Measurements from ENCODE around the gene PROX1.

PROX1 gene

DNA sequence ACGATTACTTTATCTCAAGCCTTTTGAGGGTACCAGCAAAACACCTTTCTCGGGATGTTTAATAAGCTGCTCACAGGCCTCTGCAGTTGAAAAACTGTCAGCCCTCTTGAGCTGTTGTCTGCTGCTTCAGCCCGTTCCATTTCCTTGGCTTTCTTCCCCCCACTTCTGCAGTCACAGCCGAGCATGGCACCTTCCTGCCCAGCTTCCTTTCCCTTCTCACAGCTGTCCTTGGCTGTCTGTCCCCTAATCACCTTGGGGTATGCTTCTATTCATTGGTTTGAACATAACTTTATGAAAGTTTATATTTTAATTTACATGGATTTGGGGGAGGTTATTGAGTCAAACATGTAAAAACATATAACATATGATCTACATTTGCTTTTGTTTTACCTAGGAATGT lies 6.9 kb upstream of the PROX1 start:
- DNase-seq (ENCODE audit: low read depth) = no peak

- DNase-seq (ENCODE audit: low read depth) = no peak
Observed at GRCh38 chr1:213982289-213982671, 5.5 kb upstream of the PROX1 start.

DNA sequence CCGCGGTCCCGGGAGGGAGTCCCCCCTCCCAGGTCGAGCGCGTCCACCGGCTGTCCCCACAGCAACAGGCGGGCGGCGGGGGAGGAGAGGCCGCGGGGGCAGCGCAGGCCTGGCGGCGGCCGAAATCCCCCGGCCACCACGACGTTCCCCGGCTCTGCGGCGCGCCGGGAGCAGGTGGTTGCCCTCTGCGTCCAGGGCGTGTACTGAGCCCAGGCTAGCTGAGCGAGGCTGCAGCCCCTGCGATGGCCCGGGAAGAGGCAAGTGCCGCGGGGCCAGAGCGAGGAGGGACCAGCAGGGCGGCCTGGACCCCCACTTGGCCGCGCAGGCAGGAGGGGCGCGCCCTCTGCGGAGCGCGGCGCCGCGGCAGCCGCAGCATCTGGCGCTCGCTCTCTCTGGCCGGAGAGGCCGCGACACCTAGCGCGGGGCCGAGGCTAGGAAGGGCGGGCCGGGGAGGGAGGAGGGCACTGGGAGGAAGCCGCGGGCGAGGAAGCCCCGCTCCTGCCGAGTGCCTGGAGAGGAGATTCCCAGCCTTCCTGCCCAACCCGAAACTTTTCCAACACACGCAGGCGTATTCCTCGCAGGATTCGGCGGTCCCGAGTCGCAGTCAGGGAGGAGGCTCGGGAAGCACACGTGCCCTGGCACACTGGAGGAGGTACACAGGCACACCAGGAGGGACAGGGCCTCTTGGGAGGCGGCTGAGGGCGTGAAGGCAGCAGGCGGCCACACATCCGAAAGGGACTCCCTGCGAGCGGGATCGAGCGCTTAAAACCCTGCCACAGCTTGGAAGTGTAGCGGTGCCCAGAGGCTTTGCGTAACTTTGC lies 4.9 kb upstream of the PROX1 start:
- no peak for DNase-seq (ENCODE audit: low read depth)

DNA sequence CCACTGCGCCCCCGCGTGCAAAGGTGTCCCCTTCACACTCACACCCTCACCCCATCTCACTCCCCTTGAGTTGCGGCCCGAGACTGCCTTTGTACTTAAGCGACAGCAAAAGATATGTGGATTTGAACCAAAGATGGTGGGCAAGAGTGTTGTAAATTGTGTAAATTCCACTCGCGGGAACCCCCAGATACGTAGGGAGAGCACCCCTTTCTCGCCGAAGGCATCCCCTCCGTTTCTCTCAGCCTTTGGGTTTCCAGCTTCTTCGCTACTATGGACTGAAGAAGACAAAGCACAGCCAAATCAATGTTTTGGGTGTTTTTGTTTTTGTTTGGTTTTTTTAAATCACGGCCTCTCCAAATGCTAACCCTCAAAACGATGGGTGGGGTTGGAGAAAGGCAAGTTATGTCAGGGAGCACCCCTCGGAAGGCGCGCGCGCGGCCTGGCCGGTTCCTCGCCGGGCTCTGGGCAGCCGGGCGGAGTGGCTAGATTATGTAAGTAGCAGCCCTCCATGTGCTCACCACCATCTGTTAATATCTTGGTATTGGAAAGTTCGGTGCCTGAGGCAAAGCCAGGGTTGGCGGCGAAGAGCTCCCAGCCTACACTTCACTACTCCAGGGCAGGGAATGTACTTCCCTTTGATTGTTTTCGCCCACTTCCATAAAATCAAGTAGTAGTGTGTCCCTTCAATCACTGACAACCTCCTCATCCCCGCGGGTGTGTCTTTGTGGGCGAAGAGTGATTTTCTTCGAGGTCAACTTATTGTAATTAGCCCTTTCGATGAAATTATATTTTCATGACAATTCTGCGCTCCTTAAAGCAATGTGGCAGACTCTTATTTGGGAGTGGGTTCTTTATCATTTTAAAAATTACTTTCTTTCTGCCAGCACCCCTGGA lies 4.0 kb upstream of the PROX1 start:
- DNase-seq (ENCODE audit: low read depth) = no peak

DNA sequence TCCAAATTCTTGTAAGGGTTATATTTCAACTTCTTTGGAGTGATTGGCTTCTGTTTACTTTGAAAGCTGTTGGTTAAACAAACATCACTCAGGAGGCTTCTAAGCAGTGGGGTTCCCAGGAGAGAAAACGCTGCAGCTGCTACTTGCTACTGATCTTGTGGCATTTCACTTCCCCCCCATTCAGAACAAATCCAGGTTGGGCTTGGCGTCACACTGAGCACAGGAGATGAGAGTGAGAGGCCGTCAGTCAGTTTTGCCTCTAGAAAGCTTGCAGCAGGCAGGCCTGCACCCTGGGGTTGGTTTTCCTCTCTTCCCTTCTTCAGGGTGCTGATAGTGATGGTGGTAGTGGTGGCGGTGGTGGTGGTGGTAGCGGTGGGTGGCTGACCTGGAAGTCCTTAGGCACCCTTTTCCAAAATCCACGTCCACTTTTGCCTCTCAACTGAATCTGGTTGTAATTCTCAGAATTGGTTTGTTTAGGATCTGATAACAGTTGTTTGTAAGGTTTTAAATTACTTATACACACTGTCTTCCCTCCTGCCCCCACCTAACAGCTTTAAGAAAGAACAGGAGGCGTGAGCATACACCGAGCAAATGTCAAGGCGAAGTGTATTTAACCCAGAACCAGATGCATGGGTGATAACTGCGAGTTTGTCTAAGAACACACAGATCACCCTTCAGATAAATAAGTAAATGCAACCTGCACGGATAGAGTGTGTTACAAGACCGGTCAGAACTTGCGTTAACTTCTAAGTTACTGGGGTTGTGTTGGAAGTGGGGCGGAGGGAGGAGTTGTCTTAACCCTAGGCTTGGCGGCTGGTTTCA lies 3.2 kb upstream of the PROX1 start:
- no peak for DNase-seq (ENCODE audit: low read depth)

- DNase-seq (ENCODE audit: low read depth) = no peak
Observed at GRCh38 chr1:213985209-213986019, 2.4 kb upstream of the PROX1 start.

DNA sequence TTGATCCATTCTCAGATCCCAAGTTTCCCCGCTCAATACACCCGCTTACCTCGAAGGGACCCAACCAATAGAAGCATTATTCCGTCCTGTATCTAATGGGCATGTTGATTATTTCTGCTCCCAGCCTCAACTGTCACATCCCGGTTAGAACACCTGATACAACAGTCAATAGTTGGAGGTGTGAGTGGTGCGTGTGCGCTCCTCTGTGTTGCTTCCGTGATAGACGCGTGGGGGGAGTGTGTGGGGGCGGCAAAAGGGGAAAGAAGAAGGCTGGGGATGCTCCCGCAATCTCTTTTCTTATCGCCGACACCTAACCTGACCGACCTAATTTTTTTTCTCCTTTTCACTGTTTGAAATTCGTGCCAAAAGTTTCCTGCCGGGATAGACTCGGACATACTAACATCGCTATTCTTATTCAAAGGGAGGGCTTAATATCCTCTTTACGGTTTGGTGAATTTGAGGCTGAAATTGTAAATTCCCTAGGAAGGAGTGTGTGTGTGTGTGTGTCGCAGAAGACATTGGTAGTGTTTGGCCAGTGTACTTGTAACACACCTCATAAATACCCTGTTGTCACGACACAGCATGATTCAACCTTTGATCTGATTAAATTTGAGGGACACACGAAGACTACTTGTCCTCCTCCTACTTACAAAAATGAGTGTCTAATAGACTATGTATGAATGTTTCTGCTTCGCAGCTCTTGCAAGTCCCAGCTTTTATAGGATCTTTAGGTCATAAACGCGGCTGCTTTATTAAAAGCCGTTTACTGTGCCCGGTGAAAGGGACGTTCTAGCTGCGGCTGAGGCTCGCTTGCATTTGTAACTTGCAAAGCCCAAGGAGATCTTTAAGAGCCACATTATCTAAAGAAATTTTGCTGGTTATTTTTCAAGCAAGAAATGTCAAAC lies 1.5 kb upstream of the PROX1 start:
- DNase-seq (ENCODE audit: low read depth) = no peak

DNA sequence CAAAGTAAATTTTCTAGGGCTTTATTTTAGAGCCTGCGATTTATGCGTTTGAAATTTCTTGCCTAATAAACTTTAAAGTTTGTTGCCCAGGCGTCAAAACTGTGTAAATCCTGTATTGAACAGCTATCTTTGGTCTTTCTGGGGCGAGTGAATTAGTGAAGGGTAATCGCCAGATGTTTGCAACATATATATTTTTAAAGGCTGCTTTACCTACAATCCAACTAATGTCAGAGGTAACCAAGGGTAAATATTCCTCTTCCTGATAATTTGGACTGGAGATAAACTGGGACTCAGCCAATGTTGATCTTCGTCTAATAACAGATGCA lies 885 bp upstream of the PROX1 start:
- no peak for DNase-seq (ENCODE audit: low read depth)

DNA sequence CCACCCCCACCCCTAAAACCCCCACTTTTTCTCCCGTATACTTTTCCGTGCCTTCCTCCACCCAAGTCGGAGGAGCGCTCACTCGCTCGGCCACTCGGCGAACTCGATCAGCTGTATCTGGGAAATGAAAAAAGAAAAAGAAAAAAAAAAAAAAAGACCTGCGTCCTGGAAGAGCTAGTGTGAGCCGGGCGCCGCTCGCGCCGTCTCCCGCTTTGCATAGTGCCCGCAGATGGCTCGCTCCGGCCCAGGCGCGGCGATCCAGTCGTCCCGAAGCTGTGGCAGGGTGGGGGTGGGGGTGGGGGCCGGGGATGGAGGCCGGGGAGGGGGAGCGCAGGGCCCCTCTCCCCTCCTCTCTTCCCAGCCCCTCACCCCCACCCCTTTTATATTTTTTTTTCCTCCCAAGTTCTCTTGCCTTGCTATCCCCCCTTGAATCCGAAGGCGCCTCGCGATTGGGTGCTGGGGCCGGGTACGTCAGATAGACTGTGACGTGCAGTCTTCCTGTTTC lies 299 bp upstream of the PROX1 start:
- DNase-seq (ENCODE audit: low read depth) = peak; percentile 30

DNA sequence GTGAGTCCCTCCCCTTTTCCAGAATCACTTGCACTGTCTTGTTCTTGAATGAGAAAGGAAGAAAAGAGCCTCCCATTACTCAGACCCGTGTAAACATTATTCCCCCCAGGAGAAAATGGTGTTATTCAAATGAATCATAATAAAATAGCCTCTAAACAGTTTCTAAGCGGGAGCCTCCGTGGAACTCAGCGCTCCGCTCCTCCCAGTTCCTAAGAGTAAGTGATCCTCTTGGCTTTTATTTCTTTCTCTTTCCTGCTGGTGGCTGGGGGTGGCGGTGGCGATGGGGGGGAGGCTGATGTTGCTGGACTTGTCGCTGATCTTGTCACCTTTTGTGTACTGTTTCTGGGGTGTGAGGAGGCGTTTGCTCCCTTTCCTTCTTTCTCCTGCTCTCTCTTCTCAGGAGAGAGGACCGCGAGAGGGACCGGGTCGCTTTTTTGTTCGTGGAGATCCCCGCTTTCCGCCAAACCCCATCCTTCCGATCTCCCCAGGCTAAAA lies 781 bp downstream of the PROX1 start:
- no peak for DNase-seq (ENCODE audit: low read depth)

GRCh38 chr1:213989002-213989855 lies 1.5 kb downstream of the PROX1 start:
- no peak for DNase-seq (ENCODE audit: low read depth)

GRCh38 chr1:213993929-213994328 lies 6.2 kb downstream of the PROX1 start:
- no peak for DNase-seq (ENCODE audit: low read depth)

DNA sequence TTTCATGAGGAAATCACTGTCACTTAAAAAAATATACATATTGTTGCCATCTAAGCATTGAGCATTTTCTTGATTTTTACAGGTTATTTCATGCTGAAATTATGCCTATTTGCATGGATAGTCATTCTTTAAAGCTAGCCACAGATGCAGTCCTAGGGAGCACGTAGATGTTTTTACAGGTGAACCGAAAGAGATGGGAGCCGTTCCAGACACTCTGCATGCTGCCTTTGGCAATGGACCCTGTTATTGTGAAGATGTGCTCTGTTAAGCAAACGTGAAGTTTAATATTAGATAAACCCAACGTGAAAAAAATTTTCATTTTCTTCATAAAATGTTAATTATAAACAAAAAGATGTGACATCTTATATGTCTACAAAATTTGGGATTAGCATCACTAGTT lies 7.1 kb downstream of the PROX1 start:
- no peak for DNase-seq (ENCODE audit: low read depth)

- DNase-seq (ENCODE audit: low read depth) = no peak
Observed at GRCh38 chr1:213995603-213996002, 7.8 kb downstream of the PROX1 start.

DNA sequence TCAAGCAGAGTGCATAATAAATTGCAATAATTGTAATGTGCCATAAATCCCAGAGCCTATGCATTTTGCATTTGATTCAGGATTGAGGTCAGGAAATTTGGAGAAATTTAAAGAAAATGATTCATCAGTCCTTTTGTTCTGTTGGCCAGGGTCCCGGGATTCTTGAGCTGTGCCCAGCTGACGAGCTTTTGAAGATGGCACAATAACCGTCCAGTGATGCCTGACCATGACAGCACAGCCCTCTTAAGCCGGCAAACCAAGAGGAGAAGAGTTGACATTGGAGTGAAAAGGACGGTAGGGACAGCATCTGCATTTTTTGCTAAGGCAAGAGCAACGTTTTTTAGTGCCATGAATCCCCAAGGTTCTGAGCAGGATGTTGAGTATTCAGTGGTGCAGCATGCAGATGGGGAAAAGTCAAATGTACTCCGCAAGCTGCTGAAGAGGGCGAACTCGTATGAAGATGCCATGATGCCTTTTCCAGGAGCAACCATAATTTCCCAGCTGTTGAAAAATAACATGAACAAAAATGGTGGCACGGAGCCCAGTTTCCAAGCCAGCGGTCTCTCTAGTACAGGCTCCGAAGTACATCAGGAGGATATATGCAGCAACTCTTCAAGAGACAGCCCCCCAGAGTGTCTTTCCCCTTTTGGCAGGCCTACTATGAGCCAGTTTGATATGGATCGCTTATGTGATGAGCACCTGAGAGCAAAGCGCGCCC lies 8.7 kb downstream of the PROX1 start:
- DNase-seq (ENCODE audit: low read depth) = no peak

- no peak for DNase-seq (ENCODE audit: low read depth)
Observed at GRCh38 chr1:213997038-213997771, 9.4 kb downstream of the PROX1 start.

GRCh38 chr1:213997772-213998107 lies 10.0 kb downstream of the PROX1 start:
- no peak for DNase-seq (ENCODE audit: low read depth)

DNA sequence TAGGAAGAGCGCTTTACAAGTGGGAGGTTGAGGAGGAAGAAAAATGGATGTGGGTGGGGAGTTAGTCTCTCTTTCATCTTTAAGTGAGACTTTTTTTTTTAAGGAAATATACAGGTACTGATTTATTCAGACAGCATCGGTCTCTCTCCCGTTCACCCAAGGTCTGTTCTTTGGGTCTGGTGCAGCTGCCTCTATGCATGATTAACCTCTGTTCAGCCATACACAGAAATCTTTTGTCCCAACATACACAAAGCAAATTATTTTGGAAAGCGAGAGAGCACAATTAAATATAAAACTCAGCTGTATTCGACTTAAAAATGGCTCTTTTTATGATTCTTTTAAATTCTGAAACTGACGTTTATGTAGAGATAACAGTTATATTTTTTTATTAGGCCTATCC lies 11.0 kb downstream of the PROX1 start:
- no peak for DNase-seq (ENCODE audit: low read depth)
